Keratinocyte (primary cell): Measurements from ENCODE around the gene UTP11. TPM values are rescaled to one million over a fixed set of nuclear protein-coding genes. Genes with fewer than 3 reads are reported as not detected.

Experiments
- DNase-seq: peaks from one replicate; pipeline ENCODE4 v3.0.0-alpha.2; 2011; ENCODE audit warnings: low read depth, missing footprints, low spot score
- FAIRE-seq: peaks from 2 replicates; lab custom pipeline; 2011; peaks lifted over from hg19 to GRCh38; lab: Jason Lieb, UNC
- H2AFZ ChIP-seq: 2 replicates; pipeline ENCODE4 v1.6.0; 2012; ENCODE audit warnings: low read length, control low read depth, inconsistent platforms; ENCODE audit not compliant: control insufficient read depth
- H3K27ac ChIP-seq: 2 replicates; pipeline ENCODE4 v1.5.1; 2011; ENCODE audit warnings: low read length; ENCODE audit not compliant: control insufficient read depth, insufficient read depth
- H3K27me3 ChIP-seq: 3 replicates; pipeline ENCODE4 v1.6.0; 2011; ENCODE audit warnings: low read length; ENCODE audit not compliant: control insufficient read depth, insufficient read depth; ENCODE audit errors: extremely low read depth
- H3K36me3 ChIP-seq, 2 experiments: 2 replicates in 1 of 2; 3 replicates in 1 of 2; pipeline ENCODE4 v1.5.1; 2011; ENCODE audit warnings: low read length in 2 of 2, mild to moderate bottlenecking in 1 of 2; ENCODE audit not compliant: control insufficient read depth in 2 of 2, insufficient read depth in 2 of 2; ENCODE audit errors: extremely low read depth in 1 of 2
- H3K4me1 ChIP-seq: 3 replicates; pipeline ENCODE4 v1.5.1; 2011; ENCODE audit warnings: low read length; ENCODE audit not compliant: control insufficient read depth, insufficient read depth; ENCODE audit errors: extremely low read depth
- H3K4me2 ChIP-seq: 3 replicates; pipeline ENCODE4 v1.6.0; 2011; ENCODE audit warnings: low read depth, low read length; ENCODE audit not compliant: control insufficient read depth, insufficient read depth; ENCODE audit errors: extremely low read depth
- H3K4me3 ChIP-seq, 3 experiments: fragments of 200-600 bp in 1 of 3; sonication (generic) in 1 of 3; 2 replicates in 2 of 3; 3 replicates in 1 of 3; pipeline ENCODE4 v1.5.1; 2011 to 2016; ENCODE audit warnings: low read length in 3 of 3, mild to moderate bottlenecking in 3 of 3, control low read depth in 2 of 3, inconsistent platforms in 1 of 3, low read depth in 1 of 3, mixed read lengths in 1 of 3, mixed run types in 1 of 3, moderate library complexity in 1 of 3; ENCODE audit not compliant: control insufficient read depth in 2 of 3, insufficient read depth in 2 of 3; ENCODE audit errors: extremely low read depth in 1 of 3
- H3K79me2 ChIP-seq: 2 replicates; pipeline ENCODE4 v1.6.0; 2012; ENCODE audit warnings: low read length; ENCODE audit not compliant: control insufficient read depth, insufficient read depth
- H3K9ac ChIP-seq: 3 replicates; pipeline ENCODE4 v1.6.0; 2011; ENCODE audit warnings: low read length; ENCODE audit not compliant: control insufficient read depth, insufficient read depth; ENCODE audit errors: extremely low read depth
- H3K9me1 ChIP-seq: 3 replicates; pipeline ENCODE4 v1.6.0; 2011; ENCODE audit warnings: low read length; ENCODE audit not compliant: control insufficient read depth, insufficient read depth; ENCODE audit errors: extremely low read depth
- H3K9me3 ChIP-seq: 2 replicates; pipeline ENCODE4 v1.5.1; 2012; ENCODE audit warnings: low read depth, low read length; ENCODE audit not compliant: control insufficient read depth
- H4K20me1 ChIP-seq: 3 replicates; pipeline ENCODE4 v1.6.0; 2011; ENCODE audit warnings: low read length; ENCODE audit not compliant: control insufficient read depth, insufficient read depth; ENCODE audit errors: extremely low read depth
- CTCF ChIP-seq, 3 experiments: IDR thresholded peaks in 1 of 3; conservative IDR thresholded peaks in 1 of 3; optimal IDR thresholded peaks in 1 of 3; 2 replicates in 2 of 3; 3 replicates in 1 of 3; pipeline versions ENCODE3 to v1.5.1; 2011; ENCODE audit warnings: low read length in 3 of 3, mild to moderate bottlenecking in 3 of 3, moderate library complexity in 2 of 3, control low read depth in 1 of 3, inconsistent platforms in 1 of 3; ENCODE audit not compliant: insufficient read depth in 2 of 3; ENCODE audit errors: extremely low read depth in 1 of 3
- EZH2 ChIP-seq: IDR thresholded peaks from one replicate; pipeline ENCODE4 v1.6.1; 2012; ENCODE audit warnings: inconsistent platforms, mild to moderate bottlenecking, low read length, moderate library complexity
- dilution Hi-C: fragments of 300-500 bp; cut with MboI; formaldehyde crosslinking; loops from one replicate; pipeline ENCODE4 v1.7.0; 2020; ENCODE audit warnings: low sequenced_read_pairs; ENCODE audit not compliant: extremely low pct_ligation_motif_present
- polyA plus RNA-seq, 5 experiments: library from polyadenylated mRNA; depleted of rRNA in 3 of 5; stranded (reverse) in 3 of 5; stranded (forward) in 1 of 5; unstranded in 1 of 5; fragments of >200 nt; gene quantifications; 1 replicate in 1 of 5; 2 replicates in 3 of 5; 3 replicates in 1 of 5; pipeline versions ENCODE4 v1.2.1 to v1.2.3, GENCODE V29; 2011 to 2012; ENCODE audit warnings: missing spikeins in 2 of 5, low read depth in 1 of 5, low replicate concordance in 1 of 5

Gene UTP11
- polyA plus RNA-seq, 1 donor (not counting 4 experiments of a cell fraction or from before 2014, with no cell fraction given), result 50.0 TPM

- FAIRE-seq, result no peak
- H3K4me3 ChIP-seq, result no peak overlapping the region
- no peak overlapping the region for H2AFZ ChIP-seq
- DNase-seq, result no peak
- H3K27me3 ChIP-seq, result no peaks in the 10 kb centered on the region
- peaks cover 3% of the 10 kb centered on the region for H3K9me1 ChIP-seq
- H3K27ac ChIP-seq, result no peak overlapping the region
- TF ChIP-seq EZH2, result no peak
- TF ChIP-seq CTCF (optimal IDR thresholded peaks at IDR 0.05 in 1 of 3, IDR thresholded peaks at IDR 0.05 in 1 of 3, conservative IDR thresholded peaks at IDR 0.05 in 1 of 3; ENCODE audit: extremely low read depth in 1 of 3, insufficient read depth in 2 of 3, low read length in 3 of 3), result peak in 2 of 3 experiments; percentile 52 to 60
- peaks cover 21 to 44% of the 10 kb centered on the region in 2 experiments for H3K36me3 ChIP-seq
- H3K9ac ChIP-seq, result no peak overlapping the region
- no peaks in the 10 kb centered on the region for H4K20me1 ChIP-seq
- H3K4me1 ChIP-seq, result peaks cover 14% of the 10 kb centered on the region
- H3K4me2 ChIP-seq, result no peak overlapping the region
- peaks cover 40% of the 10 kb centered on the region for H3K79me2 ChIP-seq
- H3K9me3 ChIP-seq, result no peaks in the 10 kb centered on the region
- dilution Hi-C loops, result no loop called here
Measured at GRCh38 chr1:38018864-38019343, 6.4 kb downstream of the UTP11 start.

- no peaks in the 10 kb centered on the region for H3K27me3 ChIP-seq
- dilution Hi-C loops, result no loop called here
- FAIRE-seq (no peak), DNase-seq (no peak)
- H3K4me1 ChIP-seq, result peaks cover 12% of the 10 kb centered on the region
- H3K79me2 ChIP-seq, result peaks cover 26% of the 10 kb centered on the region
- no peaks in the 10 kb centered on the region for H3K9me3 ChIP-seq
- TF ChIP-seq CTCF (optimal IDR thresholded peaks at IDR 0.05 in 1 of 3, IDR thresholded peaks at IDR 0.05 in 1 of 3, conservative IDR thresholded peaks at IDR 0.05 in 1 of 3; ENCODE audit: extremely low read depth in 1 of 3, insufficient read depth in 2 of 3, low read length in 3 of 3) (no peak), EZH2 (no peak)
- no peak overlapping the region for H3K4me2 ChIP-seq
- H3K27ac ChIP-seq, result no peak overlapping the region
- no peak overlapping the region for H3K9ac ChIP-seq
- H3K4me3 ChIP-seq, result no peak overlapping the region
- no peak overlapping the region for H2AFZ ChIP-seq
- peaks cover 3% of the 10 kb centered on the region for H3K9me1 ChIP-seq
- H4K20me1 ChIP-seq, result no peaks in the 10 kb centered on the region
- H3K36me3 ChIP-seq, result peaks cover 22 to 41% of the 10 kb centered on the region in 2 experiments
Measured at GRCh38 chr1:38020396-38020795, 7.9 kb downstream of the UTP11 start.
